ENCODE measurements around the gene FADS1.
A peak's percentile ranks its signal among the peaks of the same experiment; 100 is the strongest.

Gene FADS1

GRCh38 chr11:61756452-61757212 lies 60.2 kb downstream of the FADS1 start:
- peak in 1 of 5 experiments; percentile 26 for DNase-seq

- no peak for DNase-seq
Measured at GRCh38 chr11:61756147-61756451, 60.7 kb downstream of the FADS1 start.

GRCh38 chr11:61754534-61755482 lies 62.0 kb downstream of the FADS1 start:
- no peak for DNase-seq

- DNase-seq = no peak
Measured at GRCh38 chr11:61753672-61754071, 63.1 kb downstream of the FADS1 start.

GRCh38 chr11:61752925-61753521 lies 63.8 kb downstream of the FADS1 start:
- DNase-seq = no peak

- peak; percentile 45 to 59 (median 49) for DNase-seq
Measured at GRCh38 chr11:61752117-61752924, 64.5 kb downstream of the FADS1 start, which contains the start of gene MYRF. Gene MYRF (plus strand): TSS chr11:61752636. CDS start chr11:61752745, 109 bp downstream.

- DNase-seq = no peak
Measured at GRCh38 chr11:61751384-61751783, 65.4 kb downstream of the FADS1 start.

GRCh38 chr11:61750631-61751273 lies 66.1 kb downstream of the FADS1 start:
- DNase-seq = no peak

Measured in T-helper 2 cell (primary cell).